Right atrium auricular region (tissue), 2 donors: ENCODE results near the gene CPLX3. TPM values are rescaled to one million over a fixed set of nuclear protein-coding genes. Genes with fewer than 3 reads are reported as not detected.

ENCODE experiments used
- DNase-seq: peaks from one replicate; pipeline ENCODE4 v3.0.0-alpha.2; 2019; ENCODE audit warnings: low spot score
- H3K27ac ChIP-seq, 2 donors: fragments of 200-600 bp; sonication (generic); 1 replicate in 1 of 2; 2 replicates in 1 of 2; pipeline ENCODE4 v1.5.1; 2016 to 2019
- H3K27me3 ChIP-seq, 2 donors: fragments of 200-600 bp; sonication (generic); one replicate each; pipeline versions ENCODE4 v1.5.1 to v1.6.0; 2017 to 2019
- H3K36me3 ChIP-seq: fragments of 200-600 bp; sonication (generic); one replicate; pipeline ENCODE4 v1.5.1; 2016
- H3K4me1 ChIP-seq, 2 donors: fragments of 200-600 bp; sonication (generic); one replicate each; pipeline versions ENCODE4 v1.5.1 to v1.6.0; 2017 to 2019
- H3K4me3 ChIP-seq, 2 donors: fragments of 200-600 bp; sonication (generic); 1 replicate in 1 of 2; 2 replicates in 1 of 2; pipeline ENCODE4 v1.5.1; 2017 to 2019; ENCODE audit warnings: mild to moderate bottlenecking in 1 of 2, moderate library complexity in 1 of 2
- H3K9me3 ChIP-seq, 2 donors: fragments of 200-600 bp; sonication (generic); one replicate each; pipeline ENCODE4 v1.5.1; 2019
- total RNA-seq, 2 donors: library from RNA; depleted of rRNA; stranded (reverse); fragments of >200 nt; gene quantifications; one replicate each; pipeline ENCODE4 v1.1.0, GENCODE V29; 2016
- TF ChIP-seq, protein P1 (sequence below), 2 donors: fragments of 200-600 bp; sonication (generic); IDR thresholded peaks; one replicate each; pipeline ENCODE4 v1.5.1; 2019; ENCODE audit warnings: antibody characterized with exemption in 2 of 2

CPLX3 gene
- total RNA-seq, 2 donors from 2014 or later, result 1.1 to 10.8 TPM

DNA sequence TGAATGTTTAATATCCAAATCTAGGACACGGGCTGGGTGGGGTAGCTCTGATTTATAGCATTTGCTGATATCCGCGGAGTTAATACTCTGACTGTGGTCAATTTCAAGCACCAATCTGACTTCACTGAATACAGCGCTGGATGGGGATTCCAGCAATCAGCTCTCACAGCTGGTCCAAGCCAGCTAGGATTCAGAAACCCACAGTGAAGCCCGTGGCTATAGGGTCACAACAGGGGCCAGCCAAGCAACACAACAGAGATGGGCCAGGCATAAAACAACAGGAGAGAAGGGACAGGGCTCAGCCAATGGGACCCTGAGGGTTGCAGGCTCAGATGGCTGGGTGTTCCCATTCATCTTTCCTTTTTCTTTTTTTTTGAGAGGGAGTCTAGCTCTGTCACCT is 19.1 kb upstream of the CPLX3 start:
- TF ChIP-seq, protein P1, sequence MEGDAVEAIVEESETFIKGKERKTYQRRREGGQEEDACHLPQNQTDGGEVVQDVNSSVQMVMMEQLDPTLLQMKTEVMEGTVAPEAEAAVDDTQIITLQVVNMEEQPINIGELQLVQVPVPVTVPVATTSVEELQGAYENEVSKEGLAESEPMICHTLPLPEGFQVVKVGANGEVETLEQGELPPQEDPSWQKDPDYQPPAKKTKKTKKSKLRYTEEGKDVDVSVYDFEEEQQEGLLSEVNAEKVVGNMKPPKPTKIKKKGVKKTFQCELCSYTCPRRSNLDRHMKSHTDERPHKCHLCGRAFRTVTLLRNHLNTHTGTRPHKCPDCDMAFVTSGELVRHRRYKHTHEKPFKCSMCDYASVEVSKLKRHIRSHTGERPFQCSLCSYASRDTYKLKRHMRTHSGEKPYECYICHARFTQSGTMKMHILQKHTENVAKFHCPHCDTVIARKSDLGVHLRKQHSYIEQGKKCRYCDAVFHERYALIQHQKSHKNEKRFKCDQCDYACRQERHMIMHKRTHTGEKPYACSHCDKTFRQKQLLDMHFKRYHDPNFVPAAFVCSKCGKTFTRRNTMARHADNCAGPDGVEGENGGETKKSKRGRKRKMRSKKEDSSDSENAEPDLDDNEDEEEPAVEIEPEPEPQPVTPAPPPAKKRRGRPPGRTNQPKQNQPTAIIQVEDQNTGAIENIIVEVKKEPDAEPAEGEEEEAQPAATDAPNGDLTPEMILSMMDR (IDR thresholded peaks at IDR 0.05), result no peak
- peak overlapping the region; percentile 19 to 50 for H3K27ac ChIP-seq
- H3K4me3 ChIP-seq, result no peak overlapping the region
- no peaks in the 10 kb centered on the region for H3K9me3 ChIP-seq
- DNase-seq, result no peak
- H3K36me3 ChIP-seq, result peaks cover 9% of the 10 kb centered on the region
- peaks cover 0 to 10% of the 10 kb centered on the region in 2 donors for H3K4me1 ChIP-seq
- no peaks in the 10 kb centered on the region for H3K27me3 ChIP-seq

DNA sequence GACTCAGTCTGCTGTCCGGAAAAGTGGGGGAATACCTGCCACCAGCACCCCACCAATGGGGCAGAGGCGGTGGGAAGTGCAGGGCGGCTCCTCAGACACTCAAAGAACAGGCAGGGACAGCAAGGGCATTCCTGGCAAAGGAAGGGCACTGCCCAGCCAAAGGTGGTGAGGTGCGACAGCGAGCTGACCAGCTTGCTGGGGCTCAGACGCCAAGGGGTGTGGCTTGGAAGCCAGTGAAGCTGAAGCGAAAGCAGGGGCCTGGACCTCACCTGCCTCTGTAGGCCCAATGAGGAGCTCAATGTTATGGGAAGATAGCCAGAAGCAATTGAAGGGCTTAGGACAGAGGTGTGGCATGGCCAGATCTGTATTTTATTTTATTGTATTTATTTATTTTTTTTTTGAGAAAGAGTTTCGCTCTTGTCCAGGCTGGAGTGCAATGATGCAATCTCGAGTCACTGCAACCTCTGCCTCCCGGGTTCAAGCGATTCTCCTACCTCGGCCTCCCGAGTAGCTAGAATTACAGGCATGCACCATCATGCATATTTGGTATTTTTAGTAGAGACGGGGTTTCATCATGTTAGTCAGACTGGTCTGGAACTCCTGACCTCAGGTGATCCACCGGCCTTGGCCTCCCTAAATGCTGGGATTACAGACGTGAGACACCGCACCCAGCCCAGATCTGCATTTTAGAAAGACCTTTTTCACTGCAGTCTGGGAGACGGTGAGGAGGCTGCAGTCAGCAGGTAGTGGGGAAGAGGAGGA is 18.2 kb upstream of the CPLX3 start:
- no peaks in the 10 kb centered on the region for H3K36me3 ChIP-seq
- TF ChIP-seq, protein P1 (IDR thresholded peaks at IDR 0.05), result no peak
- H3K27ac ChIP-seq, result peak overlapping the region; percentile 19 to 50
- no peaks in the 10 kb centered on the region for H3K27me3 ChIP-seq
- no peak overlapping the region for H3K4me3 ChIP-seq
- H3K9me3 ChIP-seq, result no peaks in the 10 kb centered on the region
- peaks cover 0 to 10% of the 10 kb centered on the region in 2 donors for H3K4me1 ChIP-seq
- DNase-seq, result no peak

DNA sequence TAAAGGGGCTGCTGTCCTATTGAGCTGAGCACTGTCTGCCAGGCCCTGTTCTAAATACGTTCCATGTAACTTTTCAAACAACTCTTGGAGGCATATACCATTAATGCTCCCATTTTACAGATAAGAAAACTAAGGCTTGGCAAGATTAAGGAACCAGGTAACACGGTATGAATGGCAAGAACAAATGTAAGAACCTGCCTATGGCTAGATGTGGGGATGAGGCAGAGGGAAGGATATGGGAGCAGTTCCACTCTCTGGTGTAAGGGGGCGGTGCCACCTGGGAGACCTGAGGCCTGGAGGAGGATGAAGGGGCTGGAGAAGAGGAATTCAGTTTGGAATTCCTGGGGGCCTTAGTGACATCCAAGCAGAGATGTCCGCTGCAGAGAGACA is 17.6 kb upstream of the CPLX3 start:
- Histone ChIP-seq H3K27me3 (no peaks in the 10 kb centered on the region), H3K27ac (peak overlapping the region in 1 of 2 donors; percentile 18), H3K9me3 (no peaks in the 10 kb centered on the region), H3K4me1 (peaks cover 0 to 10% of the 10 kb centered on the region in 2 donors), H3K36me3 (no peaks in the 10 kb centered on the region), H3K4me3 (no peak overlapping the region)
- DNase-seq, result no peak
- TF ChIP-seq, protein P1 (IDR thresholded peaks at IDR 0.05), result no peak

DNA sequence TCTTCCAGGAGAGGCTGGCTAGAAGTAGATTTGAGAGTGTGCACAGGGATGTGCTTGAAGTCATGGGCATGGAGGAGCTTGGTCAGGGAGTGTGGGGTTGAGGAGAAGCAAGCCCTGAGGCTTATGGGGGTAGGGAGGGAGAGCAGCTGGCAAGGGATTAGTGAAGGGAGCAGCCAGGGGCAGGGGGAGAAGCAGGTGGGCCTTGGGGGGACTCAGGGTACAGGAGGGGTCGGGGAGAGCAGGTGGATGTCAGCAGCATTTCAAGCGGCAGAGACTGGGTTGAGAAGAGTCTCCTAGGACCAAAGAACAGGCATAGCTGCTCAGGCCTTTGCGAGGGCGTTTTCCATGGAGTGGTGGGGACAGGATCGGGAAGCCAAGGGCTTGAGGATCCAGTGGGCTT is 17.2 kb upstream of the CPLX3 start:
- Histone ChIP-seq H3K9me3 (no peaks in the 10 kb centered on the region), H3K27me3 (no peaks in the 10 kb centered on the region), H3K27ac (no peak overlapping the region), H3K36me3 (no peaks in the 10 kb centered on the region), H3K4me1 (peaks cover 0 to 10% of the 10 kb centered on the region in 2 donors), H3K4me3 (no peak overlapping the region)
- TF ChIP-seq, protein P1 (IDR thresholded peaks at IDR 0.05), result no peak
- no peak for DNase-seq

DNA sequence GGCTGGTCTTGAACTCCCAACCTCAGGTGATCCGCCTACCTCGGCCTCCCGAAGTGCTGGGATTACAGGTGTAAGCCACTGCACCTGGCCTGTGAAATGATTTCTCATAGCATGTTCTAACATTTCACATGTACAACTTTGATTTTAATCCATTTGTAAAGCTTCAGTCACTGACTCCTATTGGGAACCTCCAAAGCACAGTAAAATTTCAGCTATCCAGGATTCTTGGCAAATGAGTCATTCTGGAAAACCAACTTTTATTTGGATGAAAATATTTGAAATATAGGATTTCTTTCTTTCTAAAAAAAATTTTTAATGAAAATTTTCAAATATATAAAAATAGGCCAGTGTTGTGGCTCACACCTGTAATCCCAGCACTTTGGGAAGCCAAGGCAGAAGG is 16.5 kb upstream of the CPLX3 start:
- H3K4me3 ChIP-seq, result no peak overlapping the region

More for the DNA sequence above, 16.5 kb upstream of the CPLX3 start:
- no peaks in the 10 kb centered on the region for H3K27me3 ChIP-seq
- TF ChIP-seq, protein P1 (IDR thresholded peaks at IDR 0.05), result no peak
- no peaks in the 10 kb centered on the region for H3K36me3 ChIP-seq
- no peak for DNase-seq
- H3K27ac ChIP-seq, result no peak overlapping the region
- H3K4me1 ChIP-seq, result peaks cover 0 to 10% of the 10 kb centered on the region in 2 donors
- no peaks in the 10 kb centered on the region for H3K9me3 ChIP-seq
